CD4-positive, CD25-positive, alpha-beta regulatory T cell (primary cell): ENCODE data around the gene PLCXD3. TPM values are rescaled to one million over a fixed set of nuclear protein-coding genes. Genes with fewer than 3 reads are reported as not detected.
"Not testable (repeated sequence)": the region's sequence is repeated elsewhere in the genome, so short reads cannot be mapped to it uniquely, and the experiment has no call there.

Source experiments
- ATAC-seq, 2 donors: fragments of 150-1000 bp; cut with Tn5 transposase; one replicate each; pipeline ENCODE4 v1.10.0; 2021; ENCODE audit warnings: low read depth in 2 of 2, moderate number of reproducible peaks in 2 of 2, moderate library complexity in 1 of 2
- DNase-seq, 3 donors: peaks; one replicate each; pipeline versions ENCODE4 v3.0.0 to v3.0.0-alpha.2; 2012 to 2022; ENCODE audit warnings: mixed read lengths in 1 of 3
- H3K27ac ChIP-seq: one replicate; pipeline ENCODE4 v1.7.0; 2013; ENCODE audit warnings: mild to moderate bottlenecking, low read length; ENCODE audit not compliant: insufficient read depth, poor library complexity, severe bottlenecking
- H3K27me3 ChIP-seq: one replicate; pipeline ENCODE4 v1.7.0; 2013; ENCODE audit warnings: low read length; ENCODE audit not compliant: control insufficient read depth, insufficient read depth
- H3K36me3 ChIP-seq: one replicate; pipeline ENCODE4 v1.7.0; 2013; ENCODE audit warnings: mild to moderate bottlenecking, low read length, moderate library complexity; ENCODE audit not compliant: control insufficient read depth, insufficient read depth
- H3K4me1 ChIP-seq: 2 replicates; pipeline ENCODE4 v1.7.0; 2013; ENCODE audit warnings: mild to moderate bottlenecking, low read length; ENCODE audit not compliant: insufficient read depth, control insufficient read depth, poor library complexity, severe bottlenecking
- H3K4me3 ChIP-seq: one replicate; pipeline ENCODE4 v1.7.0; 2013; ENCODE audit warnings: low read depth, mild to moderate bottlenecking, low read length, moderate library complexity
- H3K9me3 ChIP-seq, 2 experiments: 1 replicate in 1 of 2; 2 replicates in 1 of 2; pipeline ENCODE4 v1.7.0; 2013; ENCODE audit warnings: low read length in 2 of 2, mild to moderate bottlenecking in 1 of 2, moderate library complexity in 1 of 2; ENCODE audit not compliant: control insufficient read depth in 2 of 2
- H3K27ac Mint-ChIP-seq, 3 donors: one replicate each; pipeline ENCODE4 v1.8.0; 2020 to 2022; ENCODE audit warnings: mild to moderate bottlenecking in 3 of 3, mixed read lengths in 3 of 3, moderate library complexity in 2 of 3
- H3K27me3 Mint-ChIP-seq: one replicate; pipeline ENCODE4 v1.8.0; 2022; ENCODE audit warnings: mild to moderate bottlenecking, mixed read lengths
- H3K36me3 Mint-ChIP-seq: one replicate; pipeline ENCODE4 v1.8.0; 2020; ENCODE audit warnings: mixed read lengths
- H3K4me1 Mint-ChIP-seq, 4 donors: one replicate each; pipeline ENCODE4 v1.8.0; 2020 to 2022; ENCODE audit warnings: mixed read lengths in 4 of 4, mild to moderate bottlenecking in 1 of 4
- H3K4me3 Mint-ChIP-seq, 4 donors: one replicate each; pipeline ENCODE4 v1.8.0; 2020 to 2022; ENCODE audit warnings: mild to moderate bottlenecking in 4 of 4, mixed read lengths in 4 of 4, moderate library complexity in 3 of 4
- H3K9me3 Mint-ChIP-seq, 7 donors: one replicate each; pipeline ENCODE4 v1.8.0; 2020 to 2022; ENCODE audit warnings: mixed read lengths in 7 of 7, mild to moderate bottlenecking in 3 of 7, moderate library complexity in 2 of 7
- polyA plus RNA-seq, 4 donors: library from polyadenylated mRNA; unstranded; fragments of 300-500 nt; fragmentation: Illumina TruSeq; gene quantifications; one replicate each; pipeline ENCODE4 v1.2.3, GENCODE V29; 2021
- total RNA-seq: library from RNA; stranded (reverse); gene quantifications from one replicate; pipeline ENCODE4 v1.2.3, GENCODE V29; 2022

The PLCXD3 gene
- total and polyA plus RNA-seq, 5 donors from 2014 or later: not detected

DNA sequence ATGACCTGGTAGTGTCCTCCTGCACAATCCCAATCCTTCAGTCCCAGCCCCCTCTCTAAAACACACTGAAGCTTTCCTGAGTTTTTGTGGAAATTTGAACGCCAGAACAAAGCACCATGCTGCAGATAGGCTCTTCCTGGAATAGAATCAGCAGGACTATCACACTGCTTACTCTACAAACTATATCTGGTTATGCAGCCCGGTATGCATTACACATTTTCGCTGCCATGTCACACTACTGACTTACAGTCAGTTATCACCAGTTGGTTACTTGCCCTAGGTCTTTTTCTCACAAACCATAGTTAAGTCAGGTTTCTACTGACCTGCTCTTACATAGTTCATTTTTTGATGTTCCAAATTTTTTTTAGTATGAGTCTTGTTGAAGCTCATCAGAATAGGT is 24.9 kb downstream of the PLCXD3 start:
- Mint-ChIP-seq H3K36me3 (no peaks in the 10 kb centered on the region), H3K4me1 (peaks cover 0 to 4% (median 0%) of the 10 kb centered on the region in 4 donors), H3K27me3 (no peaks in the 10 kb centered on the region), H3K27ac (no peak overlapping the region), H3K9me3 (peaks cover 0 to 6% (median 0%) of the 10 kb centered on the region in 7 donors), H3K4me3 (no peak overlapping the region)
- DNase-seq: no peak
- Histone ChIP-seq H3K27me3 (no peaks in the 10 kb centered on the region), H3K27ac (no peak overlapping the region), H3K36me3 (no peaks in the 10 kb centered on the region), H3K9me3 (no peaks in the 10 kb centered on the region), H3K4me3 (no peak overlapping the region), H3K4me1 (no peaks in the 10 kb centered on the region)
- ATAC-seq: no peak

DNA sequence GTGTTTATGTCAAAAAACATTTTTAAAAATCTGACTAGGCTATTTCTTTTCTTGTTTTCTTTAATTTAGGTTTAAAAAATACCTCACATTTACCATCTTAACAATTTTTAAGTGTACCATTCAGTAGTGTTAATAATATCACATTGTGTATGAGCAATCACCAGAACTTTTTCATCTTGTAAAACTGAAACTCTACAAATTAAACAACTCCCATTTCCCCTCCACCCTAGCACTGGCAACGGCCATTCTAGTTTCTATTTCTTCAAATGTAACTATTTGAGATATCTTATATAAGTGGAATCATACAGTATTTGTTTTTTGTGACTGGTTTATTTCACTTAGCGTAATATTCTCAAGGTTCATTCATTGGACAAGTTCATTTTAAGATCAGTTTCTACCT is 27.7 kb downstream of the PLCXD3 start:
- no peaks in the 10 kb centered on the region for H3K27me3 ChIP-seq
- H3K4me3 Mint-ChIP-seq: no peak overlapping the region
- DNase-seq (peak in 1 of 3 donors; percentile 17), ATAC-seq (no peak)
- no peaks in the 10 kb centered on the region for H3K36me3 ChIP-seq
- H3K4me1 ChIP-seq: no peaks in the 10 kb centered on the region
- no peaks in the 10 kb centered on the region for H3K36me3 Mint-ChIP-seq
- no peak overlapping the region for H3K27ac Mint-ChIP-seq
- no peak overlapping the region for H3K27ac ChIP-seq
- H3K9me3 Mint-ChIP-seq: peaks cover 0 to 6% (median under 1%) of the 10 kb centered on the region in 7 donors
- H3K4me1 Mint-ChIP-seq: peaks cover 0 to 4% (median 0%) of the 10 kb centered on the region in 4 donors
- no peak overlapping the region for H3K4me3 ChIP-seq
- no peaks in the 10 kb centered on the region for H3K27me3 Mint-ChIP-seq
- no peaks in the 10 kb centered on the region for H3K9me3 ChIP-seq

DNA sequence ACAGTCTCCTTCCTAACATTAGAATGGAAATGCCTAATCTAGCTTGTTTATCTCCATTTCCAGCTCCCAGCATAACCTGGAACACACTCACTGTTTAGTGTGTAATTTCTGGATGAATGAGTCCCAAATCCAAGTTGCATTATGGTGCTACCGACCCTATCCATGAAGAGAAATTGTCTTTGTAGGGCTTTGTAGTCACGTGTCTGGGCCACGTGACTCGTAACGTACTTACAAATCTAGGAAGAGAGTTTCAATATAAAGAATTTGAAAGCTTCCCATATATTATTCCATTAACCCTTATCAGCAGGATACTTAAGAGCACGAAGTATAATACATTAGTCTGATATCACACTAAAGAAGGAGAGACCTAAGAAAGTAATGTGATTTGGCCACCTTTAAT is 28.2 kb downstream of the PLCXD3 start:
- no peaks in the 10 kb centered on the region for H3K27me3 ChIP-seq
- Mint-ChIP-seq H3K27me3 (no peaks in the 10 kb centered on the region), H3K36me3 (no peaks in the 10 kb centered on the region), H3K4me3 (no peak overlapping the region), H3K9me3 (peaks cover 0 to 6% (median 4%) of the 10 kb centered on the region in 7 donors), H3K4me1 (peaks cover 0 to 4% (median 0%) of the 10 kb centered on the region in 4 donors), H3K27ac (no peak overlapping the region)
- H3K9me3 ChIP-seq: no peaks in the 10 kb centered on the region
- no peak overlapping the region for H3K27ac ChIP-seq
- no peak for DNase-seq
- no peak for ATAC-seq
- H3K4me3 ChIP-seq: no peak overlapping the region
- H3K36me3 ChIP-seq: no peaks in the 10 kb centered on the region
- H3K4me1 ChIP-seq: no peaks in the 10 kb centered on the region

DNA sequence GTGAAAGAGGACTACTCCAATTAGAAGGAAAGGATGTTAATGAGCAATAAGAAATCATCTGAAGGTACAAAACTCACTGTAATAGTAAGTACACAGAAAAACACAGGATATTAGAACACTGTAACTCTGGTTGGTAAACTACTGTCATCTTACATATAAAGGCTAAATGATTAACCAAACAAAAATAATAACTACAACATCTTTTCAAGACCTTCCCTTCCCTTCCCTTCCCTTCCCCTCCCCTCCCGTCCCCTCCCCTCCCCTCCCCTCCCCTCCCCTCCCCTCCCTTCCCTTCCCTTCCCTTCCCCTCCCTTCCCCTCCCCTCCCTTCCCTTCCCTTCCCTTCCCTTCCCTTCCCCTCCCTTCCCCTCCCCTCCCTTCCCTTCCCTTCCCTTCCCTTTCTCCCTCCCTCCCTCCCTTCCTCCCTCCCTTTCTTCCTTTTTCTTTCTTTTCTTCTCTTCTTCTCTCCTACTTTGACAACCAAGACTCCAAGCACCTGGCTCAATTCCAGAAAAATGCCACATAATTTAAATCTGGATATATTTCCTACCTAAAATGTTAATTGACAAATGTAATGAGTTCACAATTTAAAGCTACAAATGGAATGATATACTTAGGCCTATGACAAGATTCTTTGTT is 38.7 kb downstream of the PLCXD3 start:
- H3K4me1 ChIP-seq, H3K4me3 ChIP-seq, DNase-seq, H3K27me3 Mint-ChIP-seq, H3K27ac ChIP-seq, ATAC-seq, H3K27ac Mint-ChIP-seq, H3K36me3 ChIP-seq, H3K27me3 ChIP-seq, H3K36me3 Mint-ChIP-seq, H3K9me3 ChIP-seq, H3K4me1 Mint-ChIP-seq: not testable (repeated sequence)
- Mint-ChIP-seq H3K4me3 (peak overlapping the region in 1 of 4 donors; percentile 39), H3K9me3 (peaks cover 0 to 35% (median 7%) of the 10 kb centered on the region in 7 donors)

DNA sequence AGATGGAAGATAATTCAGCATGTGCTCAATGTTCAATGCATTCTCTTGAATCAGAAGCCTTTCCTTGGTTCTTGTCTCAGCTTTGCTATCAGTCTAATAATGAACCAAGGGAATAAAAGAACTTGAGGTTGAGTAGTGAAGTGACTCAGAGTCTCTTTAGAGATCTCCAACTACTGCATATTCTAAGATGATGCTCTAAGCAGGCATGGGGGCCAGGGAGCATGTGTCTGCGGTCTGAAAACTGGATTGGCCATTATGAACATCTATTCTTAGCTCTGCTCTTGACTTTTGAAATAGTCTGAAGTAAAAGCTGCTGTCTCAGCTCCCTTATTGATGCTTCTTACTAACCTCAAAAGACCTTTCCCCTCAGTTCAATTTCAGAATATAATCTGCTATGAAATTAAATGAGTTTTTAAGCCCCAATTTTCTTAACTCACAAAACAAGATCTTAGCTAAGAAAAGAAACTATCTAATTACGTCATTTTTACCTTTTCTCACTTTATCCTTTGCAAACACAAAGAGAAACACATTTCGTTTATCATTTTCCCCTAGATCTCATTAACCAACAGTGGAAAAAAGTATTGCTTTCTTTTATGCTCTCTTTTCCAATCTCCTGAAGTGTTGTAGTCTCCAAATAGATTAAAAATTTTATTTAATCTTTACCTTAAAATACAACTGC is 44.8 kb downstream of the PLCXD3 start:
- Mint-ChIP-seq H3K36me3 (no peaks in the 10 kb centered on the region), H3K27me3 (no peaks in the 10 kb centered on the region), H3K9me3 (peaks cover 0 to 17% (median 0%) of the 10 kb centered on the region in 7 donors), H3K4me3 (no peak overlapping the region), H3K4me1 (no peaks in the 10 kb centered on the region), H3K27ac (no peak overlapping the region)
- no peak for DNase-seq
- Histone ChIP-seq H3K4me1 (no peaks in the 10 kb centered on the region), H3K27me3 (no peaks in the 10 kb centered on the region), H3K9me3 (no peaks in the 10 kb centered on the region), H3K36me3 (no peaks in the 10 kb centered on the region), H3K4me3 (no peak overlapping the region), H3K27ac (no peak overlapping the region)
- ATAC-seq: no peak

DNA sequence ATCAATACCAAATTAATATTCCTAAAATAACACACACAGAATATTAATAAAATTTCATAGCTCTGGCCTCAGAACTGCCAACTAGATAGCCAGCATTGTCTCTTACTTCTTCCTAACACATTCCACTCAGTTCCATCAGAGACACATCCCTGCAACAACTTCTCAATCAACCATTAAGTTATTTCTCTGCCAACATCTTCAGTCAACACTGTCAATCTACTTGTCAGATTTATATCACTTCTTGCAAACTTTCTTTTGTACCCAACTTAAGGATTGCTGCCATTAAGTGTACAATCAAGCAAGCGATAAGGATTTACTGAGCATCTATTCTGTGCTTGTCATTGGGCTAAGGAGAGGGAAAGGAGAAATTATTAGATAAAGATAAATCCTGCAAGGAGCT is 50.8 kb downstream of the PLCXD3 start:
- no peaks in the 10 kb centered on the region for H3K36me3 ChIP-seq
- H3K4me3 ChIP-seq: no peak overlapping the region
- H3K4me1 Mint-ChIP-seq: no peaks in the 10 kb centered on the region
- no peak overlapping the region for H3K27ac Mint-ChIP-seq
- H3K9me3 ChIP-seq: no peaks in the 10 kb centered on the region
- no peaks in the 10 kb centered on the region for H3K27me3 ChIP-seq
- H3K36me3 Mint-ChIP-seq: no peaks in the 10 kb centered on the region
- no peaks in the 10 kb centered on the region for H3K27me3 Mint-ChIP-seq
- peaks cover 0 to 6% (median 0%) of the 10 kb centered on the region in 7 donors for H3K9me3 Mint-ChIP-seq
- ATAC-seq: no peak
- no peak for DNase-seq
- H3K4me3 Mint-ChIP-seq: no peak overlapping the region
- no peaks in the 10 kb centered on the region for H3K4me1 ChIP-seq
- H3K27ac ChIP-seq: no peak overlapping the region

DNA sequence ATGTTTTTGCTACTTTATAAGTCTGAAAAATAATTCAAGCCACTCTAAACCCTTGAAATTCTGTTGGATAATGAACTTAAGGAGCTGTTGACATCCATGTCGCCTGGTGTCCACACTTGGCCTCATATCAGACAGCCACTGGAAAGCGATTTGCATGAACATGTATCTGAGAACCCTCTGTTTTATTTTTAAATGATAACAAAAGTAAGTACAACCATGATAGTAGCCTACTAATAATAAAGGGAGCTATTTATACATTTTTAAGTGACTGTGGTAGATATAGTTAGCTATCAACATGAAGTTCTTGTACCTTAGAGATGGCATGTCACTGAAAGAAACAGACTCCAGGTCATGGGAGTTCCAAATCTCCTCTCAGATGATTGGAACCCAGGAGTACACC is 53.3 kb downstream of the PLCXD3 start:
- Mint-ChIP-seq H3K9me3 (peaks cover 0 to 6% (median 0%) of the 10 kb centered on the region in 7 donors), H3K27me3 (no peaks in the 10 kb centered on the region)

DNA sequence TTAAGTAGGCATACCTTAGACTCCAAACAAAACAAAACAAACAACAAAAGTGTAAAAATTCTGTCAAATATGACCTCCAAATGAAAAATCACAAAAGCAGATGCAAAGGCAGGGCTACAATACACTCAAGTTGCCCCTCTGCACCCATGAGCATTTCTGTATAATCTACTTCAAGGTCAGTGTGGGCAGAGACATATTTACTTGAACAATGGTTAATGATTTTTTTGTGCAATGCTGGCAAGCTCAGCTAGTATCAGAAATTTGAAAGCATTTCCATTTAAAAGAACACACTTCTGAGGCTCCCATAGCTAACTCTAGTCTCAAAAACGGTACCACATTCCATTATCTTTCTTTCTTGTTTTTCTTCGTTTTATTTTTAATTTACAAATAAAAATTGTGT is 57.9 kb downstream of the PLCXD3 start:
- no peaks in the 10 kb centered on the region for H3K36me3 Mint-ChIP-seq
- no peaks in the 10 kb centered on the region for H3K9me3 ChIP-seq
- H3K27me3 Mint-ChIP-seq: no peaks in the 10 kb centered on the region
- no peak overlapping the region for H3K4me3 Mint-ChIP-seq
- no peaks in the 10 kb centered on the region for H3K4me1 Mint-ChIP-seq
- ATAC-seq: no peak
- H3K9me3 Mint-ChIP-seq: peaks cover 0 to 1% (median 0%) of the 10 kb centered on the region in 7 donors
- no peak overlapping the region for H3K4me3 ChIP-seq
- no peaks in the 10 kb centered on the region for H3K4me1 ChIP-seq
- H3K27ac ChIP-seq: no peak overlapping the region
- no peaks in the 10 kb centered on the region for H3K27me3 ChIP-seq
- no peak overlapping the region for H3K27ac Mint-ChIP-seq
- H3K36me3 ChIP-seq: no peaks in the 10 kb centered on the region
- DNase-seq: no peak

More for the DNA sequence above, 53.3 kb downstream of the PLCXD3 start:
- ATAC-seq (no peak), DNase-seq (no peak)
- H3K4me1 Mint-ChIP-seq: no peaks in the 10 kb centered on the region
- Histone ChIP-seq H3K27ac (no peak overlapping the region), H3K9me3 (no peaks in the 10 kb centered on the region), H3K27me3 (no peaks in the 10 kb centered on the region), H3K4me1 (no peaks in the 10 kb centered on the region), H3K4me3 (no peak overlapping the region), H3K36me3 (no peaks in the 10 kb centered on the region)
- H3K36me3 Mint-ChIP-seq: no peaks in the 10 kb centered on the region
- no peak overlapping the region for H3K27ac Mint-ChIP-seq
- H3K4me3 Mint-ChIP-seq: no peak overlapping the region
